GM12872 (cell line): Measurements from ENCODE around the gene OR2G2.

Experiments used
- TF ChIP-seq, protein P1 (sequence below): IDR thresholded peaks from 3 replicates; pipeline ENCODE4 v1.5.1; 2011; ENCODE audit warnings: low read depth, mild to moderate bottlenecking, low read length, moderate library complexity; ENCODE audit not compliant: insufficient read depth

The OR2G2 gene, protein sequence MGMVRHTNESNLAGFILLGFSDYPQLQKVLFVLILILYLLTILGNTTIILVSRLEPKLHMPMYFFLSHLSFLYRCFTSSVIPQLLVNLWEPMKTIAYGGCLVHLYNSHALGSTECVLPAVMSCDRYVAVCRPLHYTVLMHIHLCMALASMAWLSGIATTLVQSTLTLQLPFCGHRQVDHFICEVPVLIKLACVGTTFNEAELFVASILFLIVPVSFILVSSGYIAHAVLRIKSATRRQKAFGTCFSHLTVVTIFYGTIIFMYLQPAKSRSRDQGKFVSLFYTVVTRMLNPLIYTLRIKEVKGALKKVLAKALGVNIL

DNA sequence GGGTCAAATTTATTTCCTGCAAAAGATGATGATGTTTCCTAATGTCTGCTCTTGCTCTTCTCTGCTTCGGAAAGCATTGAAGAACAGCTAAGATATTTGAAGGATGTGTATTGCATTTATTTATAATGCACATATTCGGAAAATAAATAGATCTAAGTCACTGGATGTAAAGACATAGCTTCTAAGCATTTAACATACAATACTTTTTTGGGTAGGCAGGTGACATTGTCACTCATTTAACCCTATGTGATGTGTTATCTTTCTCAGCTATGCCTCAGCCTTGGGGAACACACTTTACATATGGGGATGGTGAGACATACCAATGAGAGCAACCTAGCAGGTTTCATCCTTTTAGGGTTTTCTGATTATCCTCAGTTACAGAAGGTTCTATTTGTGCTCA, at the start of gene OR2G2:
Gene OR2G2, plus strand, starts transcription at position 301 of the 400 bp plus-strand sequence. Its CDS starts 0 bp downstream, at position 301.
- TF ChIP-seq, protein P1, sequence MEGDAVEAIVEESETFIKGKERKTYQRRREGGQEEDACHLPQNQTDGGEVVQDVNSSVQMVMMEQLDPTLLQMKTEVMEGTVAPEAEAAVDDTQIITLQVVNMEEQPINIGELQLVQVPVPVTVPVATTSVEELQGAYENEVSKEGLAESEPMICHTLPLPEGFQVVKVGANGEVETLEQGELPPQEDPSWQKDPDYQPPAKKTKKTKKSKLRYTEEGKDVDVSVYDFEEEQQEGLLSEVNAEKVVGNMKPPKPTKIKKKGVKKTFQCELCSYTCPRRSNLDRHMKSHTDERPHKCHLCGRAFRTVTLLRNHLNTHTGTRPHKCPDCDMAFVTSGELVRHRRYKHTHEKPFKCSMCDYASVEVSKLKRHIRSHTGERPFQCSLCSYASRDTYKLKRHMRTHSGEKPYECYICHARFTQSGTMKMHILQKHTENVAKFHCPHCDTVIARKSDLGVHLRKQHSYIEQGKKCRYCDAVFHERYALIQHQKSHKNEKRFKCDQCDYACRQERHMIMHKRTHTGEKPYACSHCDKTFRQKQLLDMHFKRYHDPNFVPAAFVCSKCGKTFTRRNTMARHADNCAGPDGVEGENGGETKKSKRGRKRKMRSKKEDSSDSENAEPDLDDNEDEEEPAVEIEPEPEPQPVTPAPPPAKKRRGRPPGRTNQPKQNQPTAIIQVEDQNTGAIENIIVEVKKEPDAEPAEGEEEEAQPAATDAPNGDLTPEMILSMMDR: no peak

DNA sequence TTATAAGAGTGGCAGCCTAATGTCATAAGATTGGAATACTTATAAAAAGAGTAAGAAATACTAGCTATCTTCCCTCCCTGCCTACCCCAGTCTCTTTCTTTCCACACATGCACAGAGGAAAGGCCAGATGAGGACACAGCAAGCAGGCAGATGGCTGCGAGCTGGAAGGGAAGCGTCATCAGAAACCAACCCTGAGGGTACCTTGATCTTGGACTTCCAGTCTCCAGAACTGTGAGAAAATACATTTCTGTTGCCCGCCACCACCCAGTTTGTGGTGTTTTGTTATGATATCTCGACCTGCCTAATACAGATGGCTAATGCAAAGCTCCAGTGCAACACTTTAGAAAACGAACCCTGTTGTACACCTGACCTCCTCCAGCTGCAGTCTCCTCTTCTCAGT, 49.6 kb upstream of the OR2G2 start:
- TF ChIP-seq, protein P1: no peak

DNA sequence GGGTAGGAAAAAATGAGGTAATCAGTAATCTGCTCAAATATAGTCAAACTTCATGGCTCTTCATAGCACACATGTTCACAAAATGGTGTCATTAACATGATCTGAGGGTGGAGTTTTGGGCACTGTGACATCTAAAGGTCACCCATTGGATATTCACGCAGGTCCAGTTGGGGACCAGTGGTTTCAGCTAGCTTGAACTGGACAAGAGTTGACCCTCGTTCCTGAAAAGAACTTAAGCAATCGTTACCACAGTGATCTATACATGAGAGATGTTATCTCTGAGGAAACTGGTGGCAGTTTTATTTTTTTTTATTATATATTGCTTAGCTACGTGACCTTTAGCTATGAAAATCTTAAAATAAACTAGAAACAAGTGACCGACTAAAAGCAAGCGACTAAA, 48.9 kb upstream of the OR2G2 start:
- TF ChIP-seq, protein P1: no peak

DNA sequence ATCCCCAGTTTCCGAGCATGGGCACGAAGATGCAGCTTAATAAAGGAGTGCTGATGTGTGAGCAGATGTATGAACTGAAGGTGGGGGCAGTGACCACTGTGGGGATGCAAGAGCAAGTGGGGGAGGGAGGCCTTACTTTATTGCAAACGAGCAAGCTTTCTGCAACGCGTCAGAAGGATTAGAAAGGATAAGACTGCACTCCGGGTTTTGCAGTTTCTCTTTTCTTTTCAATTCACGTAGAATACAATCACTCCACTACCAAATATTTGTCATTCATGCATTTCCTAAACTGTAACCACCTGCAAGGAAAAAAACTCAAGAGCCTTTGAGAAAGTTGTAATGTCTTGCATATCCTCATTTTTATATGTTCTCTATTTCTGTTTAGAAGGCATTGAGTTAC, 47.6 kb upstream of the OR2G2 start:
- TF ChIP-seq, protein P1: no peak

DNA sequence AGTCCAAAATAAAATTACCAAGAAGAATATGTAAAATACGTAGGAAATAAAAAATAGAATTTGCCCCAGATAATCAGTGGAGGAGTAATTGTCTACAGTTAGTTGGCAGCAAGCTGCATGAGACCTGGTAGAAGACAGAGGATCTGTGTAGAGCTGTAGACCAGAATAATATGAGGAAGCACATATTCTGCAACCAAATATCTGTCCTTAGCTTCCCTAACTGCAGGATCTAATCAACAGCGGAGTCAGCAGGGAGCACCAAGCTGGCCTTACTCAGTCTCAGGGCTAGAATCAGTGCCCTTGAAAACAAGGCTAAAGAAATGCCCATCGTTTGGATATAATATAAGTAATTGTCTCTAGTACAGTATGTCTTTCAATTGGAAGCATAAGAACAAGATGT, 45.3 kb upstream of the OR2G2 start:
- TF ChIP-seq, protein P1: no peak

DNA sequence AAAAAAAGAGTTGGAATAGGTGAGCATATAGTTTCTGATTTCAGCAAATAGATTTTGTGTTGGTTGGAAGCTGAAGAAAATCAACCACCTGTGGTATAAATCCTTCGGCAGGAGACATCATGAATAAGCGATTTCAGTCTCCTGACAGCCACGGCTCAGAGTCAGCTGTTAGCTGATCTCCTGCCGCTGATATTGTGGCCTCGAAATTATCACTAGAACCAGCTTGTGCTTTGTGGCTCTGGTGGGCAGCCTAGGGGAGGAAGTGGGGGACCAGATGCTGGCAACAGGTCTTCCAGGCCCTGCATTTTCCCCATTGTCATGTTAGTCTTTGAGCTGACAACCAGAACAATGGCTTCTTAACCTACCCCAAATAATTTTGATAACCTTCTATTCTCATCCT, 40.1 kb upstream of the OR2G2 start:
- TF ChIP-seq, protein P1: no peak

DNA sequence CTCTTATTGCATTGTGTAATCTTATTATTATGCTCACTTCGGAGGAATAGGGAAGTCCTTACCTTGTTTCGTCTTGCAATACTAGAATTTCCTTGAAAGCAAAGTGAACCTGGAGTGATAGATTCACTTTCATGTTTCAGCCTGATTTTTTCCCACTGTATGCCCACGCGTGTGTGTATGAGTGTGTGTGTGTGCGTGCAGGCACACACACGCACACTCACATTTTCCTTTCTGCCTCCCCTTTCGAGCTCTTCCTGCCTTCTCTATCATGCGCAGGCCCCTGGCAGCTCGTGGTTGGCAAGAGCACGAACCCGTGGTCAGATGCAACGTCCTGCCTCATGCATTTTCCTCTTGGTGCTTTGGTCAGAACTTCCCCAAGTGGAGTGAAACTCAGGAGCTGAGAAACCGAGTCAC, 39.4 kb upstream of the OR2G2 start, which contains the start of gene GCSAML:
Gene GCSAML, plus strand, starts transcription at position 366 of the 414 bp plus-strand sequence. CDS start 58 bp downstream, outside the sequence.
- TF ChIP-seq, protein P1: no peak
